ENCODE results near the gene R3HDM2. TPM values are rescaled to one million over a fixed set of nuclear protein-coding genes. Genes with fewer than 3 reads are reported as not detected.

The R3HDM2 gene
- total and polyA plus RNA-seq, 2 of the 13 experiments (the other 11 are each of a cell fraction or from before 2014, with no cell fraction given): 11.1 to 23.5 TPM

- TF ChIP-seq NKX3-1 (CRISPR knock-in tag; IDR thresholded peaks at IDR 0.05): 0 out of 2 replicates have a peak, but pooled peaks have one; percentile 22
- peak; percentile 12; the same call in 1 of the 2 replicates for TF ChIP-seq ZNF335 (CRISPR knock-in tag; IDR thresholded peaks at IDR 0.05)
- no peak for TF ChIP-seq CERS6 (CRISPR knock-in tag; IDR thresholded peaks at IDR 0.05)
- no peak for TF ChIP-seq ZNF124 (CRISPR knock-in tag; IDR thresholded peaks at IDR 0.05)
- TF ChIP-seq KLF6 (CRISPR knock-in tag; IDR thresholded peaks at IDR 0.05): no peak
- no peak for TF ChIP-seq ZBTB2 (CRISPR knock-in tag; IDR thresholded peaks at IDR 0.05; ENCODE audit: low read depth)
- TF ChIP-seq CCDC6 (CRISPR knock-in tag; IDR thresholded peaks at IDR 0.05): no peak
- TF ChIP-seq TEF (CRISPR knock-in tag; IDR thresholded peaks at IDR 0.05): no peak
- TF ChIP-seq PLRG1 (conservative IDR thresholded peaks at IDR 0.05): no peak
- TF ChIP-seq CHCHD3 (CRISPR knock-in tag; IDR thresholded peaks at IDR 0.05): no peak
- 0 out of 2 replicates have a peak, but pooled peaks have one; percentile 45 for TF ChIP-seq NCOA1 (CRISPR knock-in tag; IDR thresholded peaks at IDR 0.05)
- no peak for TF ChIP-seq MAZ (IDR thresholded peaks at IDR 0.05; ENCODE audit: borderline replicate concordance, low read depth, low read length)
- TF ChIP-seq MAZ (CRISPR knock-in tag; IDR thresholded peaks at IDR 0.05; ENCODE audit: low read depth): no peak
- no peak for TF ChIP-seq STAT5B (CRISPR knock-in tag; IDR thresholded peaks at IDR 0.05)
- no peak for TF ChIP-seq ZNF292 (CRISPR knock-in tag; IDR thresholded peaks at IDR 0.05; ENCODE audit: borderline replicate concordance, low read depth)
- TF ChIP-seq ZNF800 (CRISPR knock-in tag; IDR thresholded peaks at IDR 0.05): peak; percentile 35; the same call in 1 of the 2 replicates
- no peak for TF ChIP-seq CCAR2 (optimal IDR thresholded peaks at IDR 0.05; ENCODE audit: low read depth, low read length)
- peak; percentile 50 for TF ChIP-seq SUZ12 (IDR thresholded peaks at IDR 0.05; ENCODE audit: low read depth, low read length)
- TF ChIP-seq MBNL3 (CRISPR knock-in tag; conservative IDR thresholded peaks at IDR 0.05): no peak
- TF ChIP-seq NFYC (CRISPR knock-in tag; IDR thresholded peaks at IDR 0.05): no peak
- TF ChIP-seq MTF1 (CRISPR knock-in tag; IDR thresholded peaks at IDR 0.05): no peak
- TF ChIP-seq ZSCAN29 (CRISPR knock-in tag; conservative IDR thresholded peaks at IDR 0.05): no peak
- TF ChIP-seq MTERF4 (CRISPR knock-in tag; IDR thresholded peaks at IDR 0.05): 0 out of 2 replicates have a peak, but pooled peaks have one; percentile 8
- no peak for TF ChIP-seq SNRNP70 (IDR thresholded peaks at IDR 0.05; ENCODE audit: low read depth, low read length)
- no peak for TF ChIP-seq POLR2AphosphoS2 (IDR thresholded peaks at IDR 0.05; ENCODE audit: low read depth, low read length)
- no peak for TF ChIP-seq NFE2 (CRISPR knock-in tag; IDR thresholded peaks at IDR 0.05)
- no peak for TF ChIP-seq ZNF451 (CRISPR knock-in tag; IDR thresholded peaks at IDR 0.05)
- no peak for TF ChIP-seq TMF1 (CRISPR knock-in tag; IDR thresholded peaks at IDR 0.05; ENCODE audit: low read depth)
Observed at GRCh38 chr12:57229046-57229633, 201.7 kb downstream of the R3HDM2 start (continued).
